ENCODE measurements around the gene SELENOO.
A peak's percentile ranks its signal among the peaks of the same experiment; 100 is the strongest.

Gene SELENOO

DNA sequence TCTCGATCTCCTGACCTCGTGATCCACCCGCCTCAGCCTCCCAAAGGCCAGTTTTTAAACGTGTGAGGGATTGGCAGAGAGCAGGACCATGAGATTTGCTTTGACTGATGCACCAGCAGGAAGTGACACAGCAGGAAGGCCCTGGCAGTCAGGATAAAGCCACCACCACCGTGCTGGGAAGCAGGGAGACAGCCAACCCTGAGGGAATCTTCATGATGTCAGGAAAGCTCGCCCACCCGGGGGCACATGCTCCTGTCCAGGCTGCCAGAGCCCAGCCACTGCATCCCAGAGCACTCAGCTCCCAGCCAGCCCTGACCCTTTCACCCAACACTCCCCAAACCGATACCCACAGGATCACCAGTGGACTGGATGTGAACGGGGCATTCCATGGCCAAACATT is 37.9 kb downstream of the SELENOO start:
- Histone ChIP-seq H3K9me3 (ENCODE audit: control insufficient read depth, low read length) (no peaks in the 10 kb centered on the region), H3K4me1 (ENCODE audit: control insufficient read depth, insufficient read depth, low read length, poor library complexity, severe bottlenecking) (peaks cover 20% of the 10 kb centered on the region)

DNA sequence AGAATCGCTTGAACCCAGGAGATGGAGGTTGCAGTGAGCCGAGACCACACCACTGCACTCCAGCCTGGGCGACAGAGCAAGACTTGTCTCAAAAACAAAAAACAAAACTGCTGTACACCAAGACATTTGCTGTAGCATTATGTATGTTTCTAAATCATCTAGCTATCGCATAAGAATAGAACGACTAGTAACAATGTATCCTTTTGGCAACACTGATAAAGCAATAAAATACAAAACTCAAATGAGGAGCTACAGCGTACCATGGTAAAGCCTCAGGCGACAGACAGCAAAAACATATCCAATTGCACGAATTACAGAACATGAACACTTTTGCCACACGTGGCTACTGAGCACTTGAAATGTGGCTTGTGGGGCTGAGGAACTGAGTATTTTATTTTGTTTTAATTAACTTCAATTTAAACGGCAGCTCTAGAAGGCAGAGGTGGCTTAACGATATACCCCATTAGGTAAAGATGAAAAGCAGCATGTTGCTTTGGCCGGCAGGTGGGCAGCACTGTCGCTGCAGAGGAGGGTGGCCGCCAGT is 41.7 kb downstream of the SELENOO start:
- H3K9me3 ChIP-seq (ENCODE audit: control insufficient read depth, low read length): no peaks in the 10 kb centered on the region
- peak overlapping the region; percentile 28 for H3K4me3 ChIP-seq (ENCODE audit: insufficient read depth, low read depth, low read length, poor library complexity, severe bottlenecking)
- H3K27me3 ChIP-seq (replicated peaks; ENCODE audit: control insufficient read depth, insufficient read depth, low read length, poor library complexity, severe bottlenecking): no peaks in the 10 kb centered on the region
- peaks cover 27% of the 10 kb centered on the region for H3K36me3 ChIP-seq (ENCODE audit: control insufficient read depth, insufficient read depth, low read length)
- DNase-seq: no peak
- H3K4me1 ChIP-seq (ENCODE audit: control insufficient read depth, insufficient read depth, low read length, poor library complexity, severe bottlenecking): peaks cover 41% of the 10 kb centered on the region
- H3K27ac ChIP-seq (ENCODE audit: insufficient read depth, low read length, poor library complexity, severe bottlenecking): peak overlapping the region; percentile 13

More for the DNA sequence above, 37.9 kb downstream of the SELENOO start:
- no peaks in the 10 kb centered on the region for H3K27me3 ChIP-seq (replicated peaks; ENCODE audit: control insufficient read depth, insufficient read depth, low read length, poor library complexity, severe bottlenecking)
- H3K27ac ChIP-seq (ENCODE audit: insufficient read depth, low read length, poor library complexity, severe bottlenecking): no peak overlapping the region
- peaks cover 26% of the 10 kb centered on the region for H3K36me3 ChIP-seq (ENCODE audit: control insufficient read depth, insufficient read depth, low read length)
- no peak for DNase-seq
- H3K4me3 ChIP-seq (ENCODE audit: insufficient read depth, low read depth, low read length, poor library complexity, severe bottlenecking): no peak overlapping the region

DNA sequence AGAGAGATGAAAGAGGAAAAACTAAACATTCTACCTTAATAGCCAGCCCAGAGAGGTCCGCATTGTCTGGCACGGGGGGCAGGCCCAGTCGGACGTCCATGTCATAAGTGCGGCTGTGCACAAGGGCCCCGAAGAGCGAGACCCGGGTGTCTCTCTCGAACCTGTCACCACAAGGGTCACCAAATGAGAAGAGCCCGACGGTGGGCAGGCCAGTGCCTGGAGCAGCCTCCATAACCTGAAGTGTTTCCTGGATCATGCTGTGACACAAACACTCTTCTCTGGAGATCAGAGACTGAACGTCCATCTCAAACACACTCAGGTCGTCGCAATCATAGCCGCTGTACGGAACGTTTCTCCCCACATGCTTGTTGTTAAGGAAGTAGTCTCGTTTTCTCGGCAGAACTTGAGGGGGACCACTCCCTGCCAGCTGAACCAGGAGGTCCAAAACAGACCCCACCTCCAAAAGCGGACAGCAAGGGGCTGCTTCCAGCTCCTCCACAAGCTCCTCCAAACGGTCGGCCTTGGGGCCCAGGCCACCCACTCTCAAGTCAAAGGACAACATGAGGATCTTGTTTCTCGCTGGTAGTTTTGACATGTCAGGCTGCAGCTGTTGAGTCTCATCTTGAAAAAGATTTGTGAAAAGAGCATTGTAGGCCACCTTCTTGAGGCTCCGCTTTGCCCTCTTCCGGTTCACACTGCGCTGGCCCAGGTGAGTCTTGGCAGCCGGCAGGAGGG is 43.0 kb downstream of the SELENOO start:
- Histone ChIP-seq H3K9me3 (ENCODE audit: control insufficient read depth, low read length) (no peaks in the 10 kb centered on the region), H3K27ac (ENCODE audit: insufficient read depth, low read length, poor library complexity, severe bottlenecking) (peak overlapping the region; percentile 90), H3K36me3 (ENCODE audit: control insufficient read depth, insufficient read depth, low read length) (peaks cover 27% of the 10 kb centered on the region), H3K4me1 (ENCODE audit: control insufficient read depth, insufficient read depth, low read length, poor library complexity, severe bottlenecking) (peaks cover 51% of the 10 kb centered on the region), H3K4me3 (ENCODE audit: insufficient read depth, low read depth, low read length, poor library complexity, severe bottlenecking) (peak overlapping the region; percentile 72), H3K27me3 (replicated peaks; ENCODE audit: control insufficient read depth, insufficient read depth, low read length, poor library complexity, severe bottlenecking) (no peaks in the 10 kb centered on the region)
- DNase-seq: no peak

DNA sequence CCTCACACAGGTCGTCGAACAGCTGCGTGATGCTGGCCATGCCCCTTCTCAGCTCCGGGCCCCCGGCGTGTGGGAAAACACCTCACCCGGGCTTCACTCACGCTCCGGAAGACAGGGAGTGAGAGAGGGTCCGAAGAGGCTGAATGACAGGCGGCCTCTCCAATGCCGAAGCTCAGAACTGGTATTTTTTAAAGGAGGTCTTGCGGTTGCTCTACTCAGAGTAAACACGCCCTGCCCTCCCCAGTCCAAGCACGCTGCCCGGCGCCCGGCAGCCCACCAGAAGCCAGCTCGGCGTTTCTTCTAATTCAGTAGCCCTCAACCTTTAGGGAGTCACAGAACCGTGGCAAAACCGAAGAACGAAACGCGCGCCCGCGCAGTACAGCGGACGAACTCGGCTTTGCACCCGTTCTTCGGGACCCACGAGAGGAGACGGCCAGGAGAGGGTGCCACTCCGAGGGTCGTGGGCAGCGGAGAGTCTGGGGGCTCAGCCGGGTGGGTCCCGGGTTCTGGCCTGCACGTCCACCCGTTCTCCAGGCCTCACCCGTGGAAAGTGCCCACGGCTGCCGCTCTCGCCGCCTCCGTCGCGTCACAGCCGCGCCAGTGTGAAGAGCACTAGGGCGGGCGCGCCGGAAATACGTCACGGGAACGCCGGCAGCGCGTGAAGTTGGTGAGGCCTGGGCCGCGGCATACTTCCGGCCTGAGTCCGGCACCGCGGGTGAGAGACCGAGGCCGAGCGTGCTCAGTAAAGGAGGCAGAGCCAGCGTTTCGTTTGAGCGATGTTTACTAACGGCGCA is 43.8 kb downstream of the SELENOO start, which contains the start of gene TUBGCP6:
Gene TUBGCP6 (minus strand): TSS at position 604 of the 794 bp plus-strand sequence. CDS start 564 bp downstream, at position 40.
- peaks cover 25% of the 10 kb centered on the region for H3K36me3 ChIP-seq (ENCODE audit: control insufficient read depth, insufficient read depth, low read length)
- H3K27ac ChIP-seq (ENCODE audit: insufficient read depth, low read length, poor library complexity, severe bottlenecking): peak within 1 kb of the TSS; percentile 90
- peak; percentile 80 to 89 (median 81) for DNase-seq
- no peaks in the 10 kb centered on the region for H3K27me3 ChIP-seq (replicated peaks; ENCODE audit: control insufficient read depth, insufficient read depth, low read length, poor library complexity, severe bottlenecking)
- H3K9me3 ChIP-seq (ENCODE audit: control insufficient read depth, low read length): no peaks in the 10 kb centered on the region
- H3K4me3 ChIP-seq (ENCODE audit: insufficient read depth, low read depth, low read length, poor library complexity, severe bottlenecking): peak within 1 kb of the TSS; percentile 72
- H3K4me1 ChIP-seq (ENCODE audit: control insufficient read depth, insufficient read depth, low read length, poor library complexity, severe bottlenecking): peaks cover 56% of the 10 kb centered on the region

DNA sequence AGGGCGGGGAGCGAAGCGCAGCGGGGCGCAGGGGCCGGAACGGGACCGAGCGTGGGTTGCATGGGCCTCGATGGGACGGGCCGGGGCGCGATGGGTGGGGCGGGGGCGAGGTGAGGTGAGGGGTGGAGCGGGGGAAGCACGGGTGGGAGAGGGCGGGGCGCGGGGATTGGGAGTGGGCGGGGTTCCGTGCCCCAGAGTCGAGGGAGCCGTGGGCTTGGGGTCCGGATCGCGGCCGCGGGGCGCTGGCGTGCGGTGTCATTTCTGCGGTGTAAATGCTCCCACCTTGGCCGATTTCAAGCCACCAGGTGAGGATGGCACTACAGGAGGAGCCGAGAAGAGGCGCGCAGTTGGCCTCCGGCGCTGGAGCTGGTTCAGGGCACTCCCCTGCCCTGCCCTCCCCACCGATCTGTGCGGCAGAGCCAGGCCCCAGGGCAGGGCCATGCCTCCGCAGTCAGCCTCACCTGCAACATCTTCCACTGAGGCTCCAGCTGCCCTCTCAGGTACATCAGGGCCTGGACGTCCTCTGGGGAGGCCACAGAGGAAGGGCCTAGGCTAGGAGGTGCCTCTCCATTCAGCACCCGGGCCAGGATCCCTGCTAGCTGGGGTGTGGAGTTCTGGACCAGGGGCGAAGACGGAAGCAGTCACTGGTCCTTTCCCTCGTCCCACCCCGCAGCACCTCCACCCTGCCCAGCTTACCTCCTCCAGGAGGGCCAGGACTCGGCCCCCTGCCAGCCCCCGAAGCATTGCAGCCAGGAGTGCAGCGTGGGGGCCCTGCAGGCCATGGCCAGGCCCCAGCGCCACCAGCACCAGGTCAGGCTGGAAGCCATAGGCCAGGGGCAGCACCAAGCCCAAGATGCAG is 44.6 kb downstream of the SELENOO start:
- H3K27me3 ChIP-seq (replicated peaks; ENCODE audit: control insufficient read depth, insufficient read depth, low read length, poor library complexity, severe bottlenecking): no peaks in the 10 kb centered on the region
- H3K9me3 ChIP-seq (ENCODE audit: control insufficient read depth, low read length): no peaks in the 10 kb centered on the region
- H3K27ac ChIP-seq (ENCODE audit: insufficient read depth, low read length, poor library complexity, severe bottlenecking): peak overlapping the region; percentile 90
- H3K4me1 ChIP-seq (ENCODE audit: control insufficient read depth, insufficient read depth, low read length, poor library complexity, severe bottlenecking): peaks cover 64% of the 10 kb centered on the region
- H3K4me3 ChIP-seq (ENCODE audit: insufficient read depth, low read depth, low read length, poor library complexity, severe bottlenecking): peak overlapping the region; percentile 72
- DNase-seq: no peak
- H3K36me3 ChIP-seq (ENCODE audit: control insufficient read depth, insufficient read depth, low read length): peaks cover 18% of the 10 kb centered on the region

DNA sequence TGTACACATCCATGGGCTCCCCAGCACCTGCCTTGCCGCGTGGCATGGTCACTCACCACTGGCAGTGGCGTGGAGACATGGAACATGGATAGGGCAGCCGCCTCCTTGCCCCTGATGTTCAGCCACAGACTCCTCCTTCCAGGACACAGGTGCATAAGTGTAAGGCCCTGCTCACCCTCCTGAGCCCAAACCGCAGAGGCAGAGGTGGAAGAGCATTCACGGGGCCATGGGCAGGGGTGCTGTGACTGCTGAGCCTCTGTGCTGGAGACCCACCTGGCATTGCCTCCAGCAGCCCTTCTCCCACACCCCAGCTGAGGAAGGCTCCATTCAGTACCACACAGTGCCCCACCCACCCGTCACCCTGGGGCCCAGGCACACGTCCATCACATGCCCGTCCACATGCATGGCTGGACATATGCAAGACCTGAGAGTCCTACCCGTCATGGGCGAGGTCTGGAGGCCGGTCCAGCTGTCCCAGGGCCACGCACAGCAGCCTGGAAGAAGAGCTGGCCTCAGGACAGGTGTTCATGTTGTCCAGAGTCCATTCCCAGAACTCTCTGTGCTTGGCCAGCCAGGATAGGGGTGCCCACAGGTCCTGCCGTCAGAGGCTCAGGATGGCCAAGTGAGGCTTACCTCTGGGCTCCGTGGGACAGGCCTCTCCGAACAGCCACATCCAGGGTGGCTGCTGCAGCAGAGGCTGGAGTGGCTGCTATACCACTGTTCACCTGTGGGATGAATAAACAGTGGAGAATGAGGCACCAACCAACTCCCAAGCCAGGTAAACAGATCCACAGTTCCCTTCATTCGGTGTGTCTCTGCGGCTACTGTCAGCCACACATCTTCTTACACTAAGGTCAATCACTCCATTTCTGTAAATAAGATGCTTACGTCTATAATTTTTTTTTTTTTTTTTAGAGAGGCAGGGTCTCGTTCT is 45.7 kb downstream of the SELENOO start:
- H3K27ac ChIP-seq (ENCODE audit: insufficient read depth, low read length, poor library complexity, severe bottlenecking): no peak overlapping the region
- no peak overlapping the region for H3K4me3 ChIP-seq (ENCODE audit: insufficient read depth, low read depth, low read length, poor library complexity, severe bottlenecking)
- no peak for DNase-seq
- H3K9me3 ChIP-seq (ENCODE audit: control insufficient read depth, low read length): no peaks in the 10 kb centered on the region
- H3K27me3 ChIP-seq (replicated peaks; ENCODE audit: control insufficient read depth, insufficient read depth, low read length, poor library complexity, severe bottlenecking): no peaks in the 10 kb centered on the region
- peaks cover 62% of the 10 kb centered on the region for H3K4me1 ChIP-seq (ENCODE audit: control insufficient read depth, insufficient read depth, low read length, poor library complexity, severe bottlenecking)
- peaks cover 18% of the 10 kb centered on the region for H3K36me3 ChIP-seq (ENCODE audit: control insufficient read depth, insufficient read depth, low read length)

DNA sequence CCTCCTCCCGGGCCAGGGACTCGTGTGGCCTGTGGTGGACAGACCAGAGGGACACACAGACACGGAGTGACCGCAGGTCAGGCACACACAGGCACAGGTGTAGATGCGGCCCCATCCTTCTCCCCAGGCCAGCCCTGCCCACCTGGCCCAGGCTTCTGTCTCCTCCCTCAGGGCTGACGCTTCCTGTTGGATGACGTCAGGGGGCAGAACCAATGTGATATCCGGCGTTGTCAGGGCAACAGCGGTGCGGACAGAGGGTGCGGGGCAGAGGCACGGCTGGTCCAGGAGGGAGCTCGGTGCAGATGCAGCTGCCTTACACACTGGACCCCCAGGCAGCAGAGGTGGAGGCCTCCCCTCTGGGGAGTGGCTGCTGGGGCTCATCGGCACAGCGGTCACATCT is 46.9 kb downstream of the SELENOO start:
- Histone ChIP-seq H3K4me3 (ENCODE audit: insufficient read depth, low read depth, low read length, poor library complexity, severe bottlenecking) (no peak overlapping the region), H3K27me3 (replicated peaks; ENCODE audit: control insufficient read depth, insufficient read depth, low read length, poor library complexity, severe bottlenecking) (no peaks in the 10 kb centered on the region), H3K9me3 (ENCODE audit: control insufficient read depth, low read length) (no peaks in the 10 kb centered on the region), H3K4me1 (ENCODE audit: control insufficient read depth, insufficient read depth, low read length, poor library complexity, severe bottlenecking) (peaks cover 53% of the 10 kb centered on the region), H3K36me3 (ENCODE audit: control insufficient read depth, insufficient read depth, low read length) (peaks cover 18% of the 10 kb centered on the region), H3K27ac (ENCODE audit: insufficient read depth, low read length, poor library complexity, severe bottlenecking) (no peak overlapping the region)
- DNase-seq: peak; percentile 49 to 73 (median 54)

DNA sequence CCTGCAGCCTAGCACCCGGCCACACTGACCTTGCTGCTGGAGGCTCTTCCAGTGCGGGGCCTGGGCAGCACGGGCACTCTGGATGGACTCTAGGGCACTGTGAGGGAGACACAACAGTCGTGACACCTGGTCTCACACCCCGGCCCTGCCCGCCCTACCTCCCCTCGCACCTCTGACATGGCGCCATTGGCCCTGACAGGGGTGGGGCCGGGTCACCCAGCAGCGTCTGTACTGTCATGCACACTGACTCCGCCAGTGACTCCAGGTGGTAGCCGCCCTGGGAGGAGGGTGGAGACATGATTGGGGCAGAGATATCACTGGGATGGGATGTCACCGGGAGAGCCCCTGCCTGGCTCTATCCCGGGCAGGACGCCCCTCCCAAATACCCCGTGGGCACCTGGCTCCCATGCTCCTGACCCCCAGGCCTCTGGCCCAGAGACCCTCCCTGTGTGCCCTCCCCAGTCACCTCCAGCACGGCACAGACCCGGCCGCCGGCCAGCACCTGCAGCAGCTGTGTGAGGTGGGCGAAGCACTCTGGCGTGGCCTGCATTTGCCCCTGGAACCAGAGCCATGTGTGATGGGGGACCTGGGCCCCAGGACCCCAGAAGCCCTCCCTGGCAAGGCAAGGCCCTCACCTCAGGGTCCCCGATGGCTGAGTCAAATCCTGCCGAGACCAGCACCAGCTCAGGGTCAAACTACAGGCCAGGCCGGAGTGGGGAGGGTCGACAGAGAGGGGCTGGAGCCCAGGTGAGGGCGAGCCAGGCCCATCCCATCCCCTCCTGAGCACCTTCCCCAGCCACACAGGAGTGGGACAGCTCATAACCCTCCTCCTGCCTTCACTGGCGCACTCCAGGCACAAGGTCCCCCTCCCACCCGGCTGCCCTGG is 47.6 kb downstream of the SELENOO start:
- DNase-seq: no peak
- Histone ChIP-seq H3K9me3 (ENCODE audit: control insufficient read depth, low read length) (no peaks in the 10 kb centered on the region), H3K36me3 (ENCODE audit: control insufficient read depth, insufficient read depth, low read length) (peaks cover 18% of the 10 kb centered on the region), H3K27ac (ENCODE audit: insufficient read depth, low read length, poor library complexity, severe bottlenecking) (peak overlapping the region; percentile 6), H3K27me3 (replicated peaks; ENCODE audit: control insufficient read depth, insufficient read depth, low read length, poor library complexity, severe bottlenecking) (no peaks in the 10 kb centered on the region), H3K4me1 (ENCODE audit: control insufficient read depth, insufficient read depth, low read length, poor library complexity, severe bottlenecking) (peaks cover 49% of the 10 kb centered on the region), H3K4me3 (ENCODE audit: insufficient read depth, low read depth, low read length, poor library complexity, severe bottlenecking) (no peak overlapping the region)

Data from effector memory CD4-positive, alpha-beta T cell (primary cell).